Fibroblast of lung (primary cell): ENCODE data around the gene KLHL25. TPM values are rescaled to one million over a fixed set of nuclear protein-coding genes. Genes with fewer than 3 reads are reported as not detected.

Source experiments
- DNase-seq, 2 donors: peaks; one replicate each; pipeline versions ENCODE4 v3.0.0 to v3.0.0-alpha.2; 2010; ENCODE audit warnings: low read depth in 2 of 2
- H2AFZ ChIP-seq: 2 replicates; pipeline ENCODE4 v1.5.1; 2012; ENCODE audit warnings: low read length, control low read depth, inconsistent platforms
- H3K27ac ChIP-seq: 2 replicates; pipeline ENCODE4 v1.5.1; 2011; ENCODE audit warnings: low read length, control low read depth; ENCODE audit not compliant: insufficient read depth
- H3K27me3 ChIP-seq: 2 replicates; pipeline ENCODE4 v1.5.1; 2011; ENCODE audit warnings: mild to moderate bottlenecking, low read length; ENCODE audit not compliant: control insufficient read depth, insufficient read depth
- H3K36me3 ChIP-seq: 2 replicates; pipeline ENCODE4 v1.5.1; 2011; ENCODE audit warnings: low read length; ENCODE audit not compliant: control insufficient read depth, insufficient read depth
- H3K4me1 ChIP-seq: 2 replicates; pipeline ENCODE4 v1.5.1; 2011; ENCODE audit warnings: low read length; ENCODE audit not compliant: control insufficient read depth, insufficient read depth; ENCODE audit errors: extremely low read depth
- H3K4me2 ChIP-seq: 2 replicates; pipeline ENCODE4 v1.5.1; 2011; ENCODE audit warnings: low read length, control low read depth; ENCODE audit not compliant: insufficient read depth; ENCODE audit errors: extremely low read depth
- H3K4me3 ChIP-seq, 4 experiments: fragments of 200-600 bp in 1 of 4; sonication (generic) in 1 of 4; replicated peaks in 1 of 4; 2 replicates each; pipeline ENCODE4 v1.5.1; 2011 to 2016; ENCODE audit warnings: low read length in 4 of 4, low read depth in 3 of 4, mild to moderate bottlenecking in 3 of 4, control low read depth in 2 of 4, inconsistent platforms in 1 of 4, mixed read lengths in 1 of 4; ENCODE audit not compliant: insufficient read depth in 1 of 4; ENCODE audit errors: control extremely low read depth in 1 of 4
- H3K79me2 ChIP-seq: 2 replicates; pipeline ENCODE4 v1.5.1; 2012; ENCODE audit warnings: mild to moderate bottlenecking, low read length, inconsistent platforms; ENCODE audit not compliant: control insufficient read depth, insufficient read depth
- H3K9ac ChIP-seq: 2 replicates; pipeline ENCODE4 v1.5.1; 2011; ENCODE audit warnings: mild to moderate bottlenecking, low read length, control low read depth; ENCODE audit not compliant: insufficient read depth
- H3K9me3 ChIP-seq: 2 replicates; pipeline ENCODE4 v1.5.1; 2012; ENCODE audit warnings: low read depth, low read length; ENCODE audit not compliant: control insufficient read depth, insufficient read depth
- H4K20me1 ChIP-seq: 2 replicates; pipeline ENCODE4 v1.5.1; 2011; ENCODE audit warnings: low read length; ENCODE audit not compliant: control insufficient read depth, insufficient read depth; ENCODE audit errors: extremely low read depth
- EZH2 ChIP-seq: IDR thresholded peaks from 2 replicates; pipeline ENCODE4 v1.5.1; 2012; ENCODE audit warnings: low read length, control low read depth, mild to moderate bottlenecking; ENCODE audit errors: missing control alignments
- polyA plus RNA-seq, 2 donors: library from polyadenylated mRNA; depleted of rRNA in 1 of 2; stranded (reverse) in 1 of 2; unstranded in 1 of 2; fragments of >200 nt; gene quantifications; 2 replicates each; pipeline ENCODE4 v1.2.1, GENCODE V29; 2011 to 2012; ENCODE audit warnings: missing spikeins in 1 of 2
- total RNA-seq: library from RNA; depleted of rRNA; stranded (reverse); fragments of >200 nt; gene quantifications from 2 replicates; pipeline ENCODE4 v1.2.1, GENCODE V29; 2014
- TF ChIP-seq, protein P1 (sequence below), 2 donors: IDR thresholded peaks in 1 of 2; conservative IDR thresholded peaks in 1 of 2; 1 replicate in 1 of 2; 2 replicates in 1 of 2; pipeline ENCODE4 v1.5.1; 2011 to 2012; ENCODE audit warnings: low read length in 2 of 2, control low read depth in 1 of 2, inconsistent platforms in 1 of 2, low read depth in 1 of 2, mild to moderate bottlenecking in 1 of 2

Gene KLHL25
- total and polyA plus RNA-seq, 2 donors (not counting 1 experiment from before 2014, with no cell fraction given): 1.4 to 5.4 TPM

GRCh38 chr15:85773970-85774369 lies 20.8 kb downstream of the KLHL25 start:
- Histone ChIP-seq H3K27me3 (no peaks in the 10 kb centered on the region), H3K4me2 (no peak overlapping the region), H3K27ac (no peak overlapping the region), H3K9ac (no peak overlapping the region), H2AFZ (no peak overlapping the region), H3K4me3 (no peak overlapping the region), H3K36me3 (no peaks in the 10 kb centered on the region), H4K20me1 (no peaks in the 10 kb centered on the region), H3K9me3 (no peaks in the 10 kb centered on the region), H3K79me2 (no peaks in the 10 kb centered on the region), H3K4me1 (no peaks in the 10 kb centered on the region)
- no peak for DNase-seq
- TF ChIP-seq, protein P1, sequence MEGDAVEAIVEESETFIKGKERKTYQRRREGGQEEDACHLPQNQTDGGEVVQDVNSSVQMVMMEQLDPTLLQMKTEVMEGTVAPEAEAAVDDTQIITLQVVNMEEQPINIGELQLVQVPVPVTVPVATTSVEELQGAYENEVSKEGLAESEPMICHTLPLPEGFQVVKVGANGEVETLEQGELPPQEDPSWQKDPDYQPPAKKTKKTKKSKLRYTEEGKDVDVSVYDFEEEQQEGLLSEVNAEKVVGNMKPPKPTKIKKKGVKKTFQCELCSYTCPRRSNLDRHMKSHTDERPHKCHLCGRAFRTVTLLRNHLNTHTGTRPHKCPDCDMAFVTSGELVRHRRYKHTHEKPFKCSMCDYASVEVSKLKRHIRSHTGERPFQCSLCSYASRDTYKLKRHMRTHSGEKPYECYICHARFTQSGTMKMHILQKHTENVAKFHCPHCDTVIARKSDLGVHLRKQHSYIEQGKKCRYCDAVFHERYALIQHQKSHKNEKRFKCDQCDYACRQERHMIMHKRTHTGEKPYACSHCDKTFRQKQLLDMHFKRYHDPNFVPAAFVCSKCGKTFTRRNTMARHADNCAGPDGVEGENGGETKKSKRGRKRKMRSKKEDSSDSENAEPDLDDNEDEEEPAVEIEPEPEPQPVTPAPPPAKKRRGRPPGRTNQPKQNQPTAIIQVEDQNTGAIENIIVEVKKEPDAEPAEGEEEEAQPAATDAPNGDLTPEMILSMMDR (conservative IDR thresholded peaks at IDR 0.05 in 1 of 2, IDR thresholded peaks at IDR 0.05 in 1 of 2; ENCODE audit: low read depth in 1 of 2, low read length in 2 of 2): no peak
- no peak for TF ChIP-seq EZH2

GRCh38 chr15:85773249-85773648 lies 21.5 kb downstream of the KLHL25 start:
- no peak for DNase-seq
- Histone ChIP-seq H3K36me3 (no peaks in the 10 kb centered on the region), H3K9ac (no peak overlapping the region), H3K9me3 (no peaks in the 10 kb centered on the region), H3K4me1 (no peaks in the 10 kb centered on the region), H3K4me2 (no peak overlapping the region), H3K27me3 (no peaks in the 10 kb centered on the region), H2AFZ (no peak overlapping the region), H3K4me3 (no peak overlapping the region), H4K20me1 (no peaks in the 10 kb centered on the region), H3K27ac (no peak overlapping the region), H3K79me2 (no peaks in the 10 kb centered on the region)
- no peak for TF ChIP-seq EZH2
- TF ChIP-seq, protein P1 (conservative IDR thresholded peaks at IDR 0.05 in 1 of 2, IDR thresholded peaks at IDR 0.05 in 1 of 2; ENCODE audit: low read depth in 1 of 2, low read length in 2 of 2): no peak

DNA sequence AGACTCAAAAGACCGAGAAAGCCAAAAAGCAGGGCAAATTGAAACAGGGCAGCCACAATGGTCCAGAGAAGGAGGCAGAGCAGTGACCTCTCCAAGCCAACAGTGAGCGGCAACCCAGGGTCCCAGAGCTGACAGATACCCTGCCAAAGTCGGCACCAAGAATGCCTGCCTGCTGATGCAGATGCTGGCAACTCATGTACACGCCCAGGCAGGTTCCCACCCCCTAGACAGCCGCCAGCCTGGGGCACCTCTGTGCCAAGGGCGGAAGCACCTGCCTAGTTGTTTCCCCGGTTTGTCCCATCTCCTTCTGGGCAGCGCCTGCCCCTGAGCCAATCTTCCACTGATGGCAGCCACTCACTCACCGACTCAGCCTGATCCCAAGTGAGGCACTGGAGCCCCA lies 22.1 kb downstream of the KLHL25 start:
- no peaks in the 10 kb centered on the region for H3K4me1 ChIP-seq
- DNase-seq: no peak
- H3K79me2 ChIP-seq: no peaks in the 10 kb centered on the region
- H3K27ac ChIP-seq: no peak overlapping the region
- no peaks in the 10 kb centered on the region for H4K20me1 ChIP-seq
- no peak overlapping the region for H3K4me2 ChIP-seq
- H3K4me3 ChIP-seq: no peak overlapping the region
- H3K9ac ChIP-seq: no peak overlapping the region
- H3K27me3 ChIP-seq: no peaks in the 10 kb centered on the region
- TF ChIP-seq, protein P1 (conservative IDR thresholded peaks at IDR 0.05 in 1 of 2, IDR thresholded peaks at IDR 0.05 in 1 of 2; ENCODE audit: low read depth in 1 of 2, low read length in 2 of 2): no peak
- no peak for TF ChIP-seq EZH2
- H3K9me3 ChIP-seq: no peaks in the 10 kb centered on the region
- no peaks in the 10 kb centered on the region for H3K36me3 ChIP-seq
- no peak overlapping the region for H2AFZ ChIP-seq
